Dedifferentiated amniotic fluid mesenchymal stem cell (primary cell): ENCODE data around the gene OR2AG2.

ENCODE experiments used
- DNase-seq: peaks from one replicate; pipeline ENCODE4 v3.0.0-alpha.2; 2016; ENCODE audit errors: extremely low spot score

The OR2AG2 gene

DNA sequence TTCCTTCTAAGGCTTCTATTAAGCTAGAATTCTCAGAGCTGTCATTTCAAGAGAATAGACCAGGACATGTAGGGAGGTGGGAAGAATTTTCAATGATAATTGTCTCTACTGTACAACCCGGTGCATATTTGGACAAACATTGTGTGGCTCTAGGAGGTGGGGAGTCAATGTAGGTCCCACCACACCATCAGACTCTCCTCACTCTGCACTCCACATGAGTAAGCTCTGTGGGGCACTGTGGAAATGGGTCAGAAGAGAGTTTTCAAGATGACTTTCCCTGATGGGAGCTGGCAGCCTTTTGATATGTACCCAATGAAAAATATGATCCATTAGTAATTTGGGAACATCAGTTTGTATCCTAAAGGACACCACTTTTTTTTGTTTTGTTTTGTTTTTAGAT lies 33.2 kb downstream of the OR2AG2 start:
- DNase-seq = no peak

DNA sequence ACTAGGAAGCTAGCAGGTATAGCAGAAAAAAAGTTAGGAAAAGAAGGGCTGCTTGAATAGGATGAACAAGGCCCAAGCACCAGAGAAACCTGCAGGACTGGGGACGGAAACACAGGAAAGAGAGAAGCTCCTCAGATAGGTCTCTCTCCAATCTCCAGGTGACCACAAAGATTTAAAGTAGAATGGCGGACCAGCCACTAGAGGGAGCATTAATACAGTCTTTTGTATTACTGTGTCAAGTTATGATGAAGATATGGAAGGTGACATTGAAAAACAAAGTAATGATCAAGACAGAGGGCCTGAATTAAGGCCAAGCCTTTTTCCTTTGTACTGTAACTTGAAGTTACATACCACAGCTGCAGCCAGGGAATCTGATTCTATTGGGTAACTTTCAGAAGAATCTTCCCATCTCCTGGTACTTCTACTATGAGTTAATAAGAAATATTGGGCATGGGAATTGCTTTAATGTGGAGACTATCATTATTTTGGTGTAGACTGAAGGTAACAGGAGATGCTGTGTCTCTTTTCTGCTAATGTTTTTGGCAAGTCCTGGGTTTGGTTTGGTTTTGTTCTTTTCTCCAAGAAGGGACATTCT lies 33.8 kb downstream of the OR2AG2 start:
- DNase-seq = no peak

DNA sequence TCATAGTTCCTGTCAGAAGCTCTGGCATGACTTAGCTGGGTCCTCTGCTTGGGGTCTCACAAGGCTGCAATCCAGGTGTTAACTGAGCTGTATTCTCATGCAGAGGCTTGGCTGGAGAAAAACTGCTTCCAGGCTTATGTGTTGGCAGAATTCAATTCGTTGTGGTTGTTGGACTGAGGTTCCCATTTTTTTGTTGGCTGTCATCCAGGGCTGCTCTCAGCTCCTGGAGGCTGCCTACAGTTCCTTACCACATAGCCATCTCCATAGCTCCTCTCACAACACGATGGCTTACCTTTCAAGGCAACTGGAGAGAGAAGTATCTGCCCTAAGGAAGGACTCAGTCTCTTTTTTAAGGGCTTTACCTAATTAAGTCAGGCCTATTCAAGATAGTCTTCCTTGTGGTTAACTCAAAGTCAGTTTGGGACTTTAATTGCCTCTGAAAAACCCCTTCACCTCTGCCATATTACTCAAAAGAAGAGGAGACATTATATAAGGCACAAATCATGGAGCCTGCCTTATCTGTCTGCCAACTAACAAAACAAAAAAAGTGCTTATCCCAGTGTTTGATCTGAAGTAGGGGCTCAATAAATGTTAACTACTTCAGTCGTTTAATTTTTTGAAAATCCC lies 35.2 kb downstream of the OR2AG2 start:
- DNase-seq = no peak

DNA sequence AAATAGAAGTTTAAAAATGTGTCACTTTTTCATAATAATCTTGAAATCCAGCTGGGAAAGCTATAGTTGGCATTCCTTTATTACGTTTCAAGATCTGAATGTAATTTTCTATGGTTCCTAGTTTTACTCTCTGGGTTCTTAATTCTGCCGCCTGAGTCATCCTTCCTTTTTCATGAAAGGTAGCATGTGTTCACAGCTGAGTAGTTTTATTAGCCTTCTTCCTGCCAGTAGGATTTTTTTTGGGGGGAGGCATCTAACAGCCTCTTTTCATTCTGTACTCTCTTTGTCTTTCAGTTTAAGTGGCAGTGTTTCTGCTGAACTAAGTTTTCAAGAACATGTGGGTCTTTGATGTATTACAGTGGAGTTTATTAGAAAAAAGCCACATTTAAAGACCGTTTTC lies 36.5 kb downstream of the OR2AG2 start:
- DNase-seq = no peak

DNA sequence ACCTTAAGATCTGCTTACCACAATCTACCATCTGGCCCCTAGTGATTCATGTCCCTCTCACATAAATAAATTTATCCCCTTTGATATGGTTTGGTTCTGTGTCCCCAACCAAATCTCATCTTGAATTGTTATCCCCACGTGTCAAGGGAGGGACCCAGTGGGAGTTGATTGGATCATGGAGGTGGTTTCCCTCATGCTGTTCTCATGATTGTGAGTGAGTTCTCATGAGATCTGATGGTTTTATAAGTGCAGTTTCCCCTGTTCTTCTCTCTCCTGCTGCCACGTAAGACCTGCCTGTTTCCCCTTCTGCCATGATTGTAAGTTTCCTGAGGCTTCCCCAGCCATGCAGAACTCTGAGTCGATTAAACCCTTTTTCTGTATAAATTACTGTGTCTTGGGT lies 37.2 kb downstream of the OR2AG2 start:
- DNase-seq = no peak

DNA sequence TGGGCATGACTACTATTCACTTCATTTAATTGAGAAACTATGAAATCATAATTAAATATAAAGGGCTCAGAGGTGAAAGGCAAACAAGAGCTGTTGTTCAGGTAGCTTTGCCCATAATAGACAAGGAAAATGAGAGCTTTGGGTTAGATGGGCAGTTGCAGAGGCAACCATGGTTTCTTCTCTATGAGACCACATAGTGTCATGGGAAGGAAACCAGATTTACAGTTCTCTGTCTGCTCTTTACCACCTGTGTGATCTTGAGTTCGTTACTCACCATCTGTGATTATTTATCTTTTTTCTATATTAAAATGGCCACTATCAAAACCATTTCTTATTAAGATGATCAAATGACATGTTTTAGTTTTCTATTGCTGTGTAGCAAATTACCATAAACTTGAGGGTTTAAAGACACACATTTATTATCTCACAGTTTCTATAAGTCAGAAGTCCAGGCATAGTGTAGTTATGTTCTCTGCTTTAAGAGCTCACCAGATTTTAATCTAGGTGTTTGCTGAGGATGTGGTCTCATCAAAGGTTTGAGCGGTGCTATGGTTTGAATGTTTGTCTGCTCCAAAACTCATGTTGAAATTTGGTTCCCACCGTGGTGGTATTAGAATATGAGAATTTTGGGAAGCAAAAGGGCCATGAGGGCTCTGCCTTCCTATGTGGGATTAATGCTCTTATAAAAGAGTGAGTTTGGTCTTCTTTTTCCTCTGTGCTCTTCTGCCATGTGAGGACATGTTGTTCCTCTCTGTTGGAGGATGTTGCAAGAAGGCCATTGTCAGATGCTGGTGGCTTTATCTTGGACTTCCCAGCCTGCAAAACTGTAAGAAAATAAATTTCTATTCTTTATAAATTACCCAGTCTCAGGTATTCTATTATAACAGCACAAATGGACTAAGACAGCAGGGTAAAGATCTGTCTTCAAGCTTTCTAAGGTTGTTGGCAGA lies 38.2 kb downstream of the OR2AG2 start:
- DNase-seq = no peak

DNA sequence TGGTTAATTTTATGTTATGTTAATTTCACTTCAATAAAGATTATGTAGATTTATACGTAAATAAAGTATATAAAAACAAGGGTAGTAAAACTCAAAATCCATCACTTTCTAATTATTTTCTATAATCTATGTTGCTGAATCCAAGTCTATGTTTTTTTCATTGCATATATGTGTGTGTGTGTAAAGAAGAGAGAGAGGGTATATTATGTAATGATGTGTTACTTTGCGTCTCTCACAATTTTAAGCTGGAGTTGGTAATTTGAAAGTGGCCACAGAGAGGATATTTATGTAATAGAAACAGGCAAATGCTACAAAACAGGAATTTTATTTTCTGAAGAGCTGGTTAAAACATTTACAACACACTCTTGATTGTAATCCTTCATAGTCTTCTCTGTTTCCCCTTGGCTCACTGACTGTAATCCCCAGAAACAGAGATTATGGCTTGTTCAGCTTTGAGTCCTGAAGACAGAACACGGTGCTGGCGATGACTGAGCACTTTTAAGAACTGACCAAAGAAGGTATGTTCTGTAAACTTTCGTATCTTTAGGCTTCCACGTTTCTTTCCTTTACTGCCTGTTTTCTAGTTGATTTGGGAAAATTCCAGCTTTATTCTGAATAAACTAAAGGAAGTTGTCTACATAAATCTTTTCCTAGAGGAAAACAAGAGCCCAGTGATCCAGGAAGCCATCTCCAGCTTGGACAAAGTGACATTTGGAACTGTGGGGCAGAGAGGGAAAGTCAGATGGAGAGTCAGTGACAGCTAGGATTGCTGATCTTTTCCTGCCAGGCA lies 43.6 kb downstream of the OR2AG2 start:
- DNase-seq = no peak

DNA sequence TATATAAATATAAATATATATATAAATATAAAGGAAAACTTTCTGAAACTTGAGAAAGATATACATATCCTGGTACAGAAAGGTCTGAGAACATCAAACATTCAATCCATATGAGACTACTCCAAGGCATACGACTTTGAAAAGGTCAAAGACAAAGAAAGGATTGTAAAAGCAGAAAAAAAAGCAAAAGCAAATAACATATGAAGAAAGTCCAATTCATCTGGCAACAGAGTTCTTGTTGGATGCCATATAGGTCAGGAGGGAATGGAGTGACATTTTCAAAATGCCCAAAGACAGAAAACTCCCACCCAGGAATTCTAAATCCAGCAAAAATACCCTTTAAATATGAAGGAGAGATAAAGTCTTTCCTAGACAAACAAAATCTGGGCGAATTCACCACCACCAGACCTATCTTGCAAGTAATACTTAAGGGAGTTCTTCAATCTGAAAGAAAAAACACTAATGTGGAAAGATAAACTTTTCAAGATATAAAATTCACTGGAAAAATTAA lies 46.3 kb downstream of the OR2AG2 start:
- no peak for DNase-seq

DNA sequence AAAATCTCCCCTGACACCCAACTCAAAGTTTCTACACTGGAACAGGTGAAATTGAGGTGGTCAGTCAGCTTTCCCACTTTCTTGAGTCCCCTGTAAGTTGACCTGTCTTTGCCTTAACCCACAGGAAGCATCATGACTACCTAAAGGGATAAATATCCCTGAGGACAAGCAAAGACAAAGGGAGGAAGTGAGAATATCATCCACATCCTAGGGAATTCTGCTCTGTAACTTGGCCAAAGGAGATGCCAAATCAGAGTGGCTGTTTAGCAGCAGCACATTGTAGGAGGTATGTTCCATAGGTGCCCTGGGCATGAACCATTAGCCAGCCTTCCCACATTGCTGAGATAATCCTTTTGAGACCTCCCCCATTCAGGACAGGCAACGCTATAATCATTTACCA lies 47.8 kb downstream of the OR2AG2 start:
- DNase-seq = no peak

DNA sequence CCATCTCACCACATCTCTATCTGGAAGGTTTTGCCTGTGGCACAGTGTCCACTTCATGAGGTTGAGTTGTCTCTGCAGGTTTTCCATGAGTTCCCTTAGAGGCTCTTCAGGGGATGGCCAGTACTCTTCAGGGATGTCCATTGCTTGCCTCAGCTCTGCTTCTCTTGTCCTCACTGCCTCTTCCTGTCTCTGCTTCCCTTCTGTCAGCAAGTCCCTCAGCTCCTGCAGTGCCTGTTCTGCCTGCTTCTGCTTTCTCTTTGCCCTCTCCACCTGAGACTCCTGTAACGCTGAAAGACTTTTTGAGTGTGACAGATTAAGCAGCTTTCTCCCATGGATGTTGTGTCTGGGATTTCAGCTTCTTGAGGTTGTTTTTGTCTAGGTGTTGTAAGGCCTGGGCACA lies 50.4 kb downstream of the OR2AG2 start:
- no peak for DNase-seq

DNA sequence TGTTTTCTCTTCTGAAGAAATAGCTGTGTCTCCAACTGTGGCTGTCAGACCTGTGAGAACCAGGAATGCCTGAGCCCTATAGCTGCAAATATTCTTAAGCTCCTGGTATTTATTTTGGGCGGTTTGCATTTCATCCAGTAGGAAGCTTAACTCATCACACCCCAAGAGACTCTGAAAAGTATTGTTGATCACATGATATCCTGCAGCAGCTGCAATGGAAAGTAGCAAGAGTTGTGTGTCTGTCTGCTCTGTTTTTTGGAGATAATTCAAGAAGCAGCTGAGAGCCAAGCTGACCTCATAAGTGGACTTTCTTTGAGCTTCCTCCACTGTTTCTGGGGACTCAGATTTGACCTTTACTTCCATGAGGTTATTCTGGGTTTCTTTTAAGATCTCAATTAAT lies 52.2 kb downstream of the OR2AG2 start:
- no peak for DNase-seq

DNA sequence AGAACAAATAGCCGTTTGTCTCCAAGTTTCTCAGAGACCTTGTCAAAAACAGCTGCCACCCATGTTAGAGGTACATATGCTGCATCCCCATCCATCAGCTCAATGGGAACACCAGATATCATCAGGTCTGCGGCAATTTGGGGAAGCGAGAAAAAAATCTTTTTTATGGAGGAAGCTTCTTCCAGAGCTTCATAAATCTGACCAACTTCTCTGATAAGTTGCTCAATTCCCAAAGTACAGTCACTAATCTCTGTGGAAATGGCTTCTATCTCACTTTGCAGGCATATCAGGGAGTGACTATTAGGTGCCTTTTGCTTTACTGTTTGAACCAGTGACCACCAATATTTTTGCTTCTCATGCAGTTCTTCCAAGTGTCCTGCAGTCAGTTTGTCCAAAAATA lies 54.4 kb downstream of the OR2AG2 start:
- no peak for DNase-seq
